Prostate gland (tissue), 2 donors: ENCODE measurements around the gene SYNPR.

ENCODE experiments used
- POLR2A ChIP-seq: fragments of 450-650 bp; IDR thresholded peaks from one replicate; pipeline ENCODE4 v1.6.1; 2016; ENCODE audit warnings: antibody characterized with exemption, mild to moderate bottlenecking
- POLR2AphosphoS5 ChIP-seq: sonication (generic); formaldehyde crosslinking; IDR thresholded peaks from one replicate; pipeline ENCODE4 v1.6.1; 2017; ENCODE audit warnings: antibody characterized with exemption
- TF ChIP-seq, protein P1 (sequence below), 4 experiments: fragments of 200-600 bp in 2 of 4; fragments of 450-650 bp in 2 of 4; sonication (generic) in 2 of 4; IDR thresholded peaks; 1 replicate in 3 of 4; 2 replicates in 1 of 4; pipeline ENCODE4 v1.5.1; 2016 to 2019; ENCODE audit warnings: antibody characterized with exemption in 4 of 4, mild to moderate bottlenecking in 2 of 4, moderate library complexity in 2 of 4

DNA sequence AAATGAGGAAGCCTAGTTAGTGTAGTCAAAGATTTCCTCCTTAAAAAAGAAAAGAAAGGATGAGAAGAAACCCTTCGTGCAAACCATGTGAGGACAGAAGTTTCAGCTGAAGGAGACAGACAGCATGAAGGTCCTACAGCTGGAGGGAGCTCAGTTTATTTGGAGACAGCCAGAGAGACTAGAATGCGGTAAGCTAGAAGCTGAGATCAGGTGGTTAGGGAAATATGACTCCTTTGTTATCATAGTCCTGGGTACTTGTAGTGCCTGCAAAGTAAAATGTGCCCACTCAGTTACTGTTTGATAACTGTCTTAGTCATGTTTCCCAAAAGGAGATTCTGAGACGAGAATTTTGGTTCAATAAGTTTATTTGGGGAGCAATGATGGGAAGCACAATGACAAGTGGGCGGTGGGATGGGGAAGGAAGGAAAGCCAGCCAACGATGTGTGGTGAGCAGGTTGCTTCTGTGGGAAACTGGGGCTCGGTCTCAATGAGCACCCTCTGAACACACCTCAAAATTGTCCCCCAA lies 195.6 kb downstream of the SYNPR start:
- TF ChIP-seq POLR2AphosphoS5 (no peak), POLR2A (no peak)
- TF ChIP-seq, protein P1, sequence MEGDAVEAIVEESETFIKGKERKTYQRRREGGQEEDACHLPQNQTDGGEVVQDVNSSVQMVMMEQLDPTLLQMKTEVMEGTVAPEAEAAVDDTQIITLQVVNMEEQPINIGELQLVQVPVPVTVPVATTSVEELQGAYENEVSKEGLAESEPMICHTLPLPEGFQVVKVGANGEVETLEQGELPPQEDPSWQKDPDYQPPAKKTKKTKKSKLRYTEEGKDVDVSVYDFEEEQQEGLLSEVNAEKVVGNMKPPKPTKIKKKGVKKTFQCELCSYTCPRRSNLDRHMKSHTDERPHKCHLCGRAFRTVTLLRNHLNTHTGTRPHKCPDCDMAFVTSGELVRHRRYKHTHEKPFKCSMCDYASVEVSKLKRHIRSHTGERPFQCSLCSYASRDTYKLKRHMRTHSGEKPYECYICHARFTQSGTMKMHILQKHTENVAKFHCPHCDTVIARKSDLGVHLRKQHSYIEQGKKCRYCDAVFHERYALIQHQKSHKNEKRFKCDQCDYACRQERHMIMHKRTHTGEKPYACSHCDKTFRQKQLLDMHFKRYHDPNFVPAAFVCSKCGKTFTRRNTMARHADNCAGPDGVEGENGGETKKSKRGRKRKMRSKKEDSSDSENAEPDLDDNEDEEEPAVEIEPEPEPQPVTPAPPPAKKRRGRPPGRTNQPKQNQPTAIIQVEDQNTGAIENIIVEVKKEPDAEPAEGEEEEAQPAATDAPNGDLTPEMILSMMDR (IDR thresholded peaks at IDR 0.05): no peak
